ENCODE measurements around the gene PKNOX2. TPM values are rescaled to one million over a fixed set of nuclear protein-coding genes. Genes with fewer than 3 reads are reported as not detected.

Gene PKNOX2
- total and polyA plus RNA-seq, 10 donors, result 0.80 to 8.9 (median 3.5) TPM

DNA sequence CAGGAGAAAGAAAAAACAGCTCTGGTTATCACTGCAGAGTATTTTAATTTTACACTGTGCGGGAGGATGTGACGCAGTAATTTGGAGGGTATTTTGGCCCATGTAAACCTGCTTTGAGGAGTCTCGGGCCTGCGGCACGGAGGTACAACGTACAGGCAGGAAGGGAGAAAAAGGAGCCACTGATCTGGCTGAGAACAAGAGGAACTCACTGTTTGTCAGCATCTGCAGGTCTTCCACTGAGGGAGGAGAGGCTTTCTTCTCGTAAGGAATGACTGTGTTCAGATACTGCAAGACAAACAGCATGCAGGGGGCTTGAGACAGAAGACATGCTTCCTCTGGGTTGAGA, 287.5 kb downstream of the PKNOX2 start:
- peaks cover 0 to 6% (median 0%) of the 10 kb centered on the region in 6 donors for H3K36me3 ChIP-seq
- 87 to 95% (median 93%) methylated on average over 7 of the region's 7 CpGs for WGBS, 5 donors
- TF ChIP-seq POLR2AphosphoS5 (IDR thresholded peaks at IDR 0.05) (no peak), POLR2A (IDR thresholded peaks at IDR 0.05) (no peak)
- TF ChIP-seq, protein P1, sequence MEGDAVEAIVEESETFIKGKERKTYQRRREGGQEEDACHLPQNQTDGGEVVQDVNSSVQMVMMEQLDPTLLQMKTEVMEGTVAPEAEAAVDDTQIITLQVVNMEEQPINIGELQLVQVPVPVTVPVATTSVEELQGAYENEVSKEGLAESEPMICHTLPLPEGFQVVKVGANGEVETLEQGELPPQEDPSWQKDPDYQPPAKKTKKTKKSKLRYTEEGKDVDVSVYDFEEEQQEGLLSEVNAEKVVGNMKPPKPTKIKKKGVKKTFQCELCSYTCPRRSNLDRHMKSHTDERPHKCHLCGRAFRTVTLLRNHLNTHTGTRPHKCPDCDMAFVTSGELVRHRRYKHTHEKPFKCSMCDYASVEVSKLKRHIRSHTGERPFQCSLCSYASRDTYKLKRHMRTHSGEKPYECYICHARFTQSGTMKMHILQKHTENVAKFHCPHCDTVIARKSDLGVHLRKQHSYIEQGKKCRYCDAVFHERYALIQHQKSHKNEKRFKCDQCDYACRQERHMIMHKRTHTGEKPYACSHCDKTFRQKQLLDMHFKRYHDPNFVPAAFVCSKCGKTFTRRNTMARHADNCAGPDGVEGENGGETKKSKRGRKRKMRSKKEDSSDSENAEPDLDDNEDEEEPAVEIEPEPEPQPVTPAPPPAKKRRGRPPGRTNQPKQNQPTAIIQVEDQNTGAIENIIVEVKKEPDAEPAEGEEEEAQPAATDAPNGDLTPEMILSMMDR (IDR thresholded peaks at IDR 0.05 in 8 of 11, conservative IDR thresholded peaks at IDR 0.05 in 3 of 11), result no peak
- intact Hi-C loops (cut with DNase I; ENCODE audit: low total_unique reads), result no loop called here
- no peaks in the 10 kb centered on the region for H3K27me3 ChIP-seq (replicated peaks in 1 of 7)
- peaks cover 0 to 18% (median 13%) of the 10 kb centered on the region in 6 donors for H3K4me1 ChIP-seq
- no peak for DNase-seq
- no peaks in the 10 kb centered on the region for H3K9me3 ChIP-seq
- H3K27ac ChIP-seq, result peak overlapping the region in 5 of 8 donors; percentile 20 to 44 (median 29)
- H3K4me3 ChIP-seq, result no peak overlapping the region

DNA sequence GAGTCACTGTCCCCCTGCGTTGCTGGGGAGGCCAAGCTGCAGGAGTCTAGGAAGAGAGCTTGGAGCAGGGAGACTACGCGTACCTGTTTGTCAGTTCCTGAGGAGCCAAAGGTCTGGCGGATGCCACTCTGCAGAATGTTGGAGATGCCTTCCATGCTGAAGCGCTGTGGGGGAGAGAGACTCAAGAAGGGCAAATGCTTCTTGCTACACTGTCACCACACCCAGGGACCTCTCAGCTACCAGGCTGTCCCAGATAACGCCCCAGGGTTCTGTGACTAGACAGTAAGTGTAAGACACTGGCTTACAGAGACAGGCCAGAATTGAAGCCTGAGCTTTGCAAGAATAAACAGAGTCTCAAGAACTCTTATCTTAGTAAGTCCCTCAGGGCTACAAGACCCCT, 289.5 kb downstream of the PKNOX2 start:
- TF ChIP-seq POLR2A (IDR thresholded peaks at IDR 0.05) (no peak), POLR2AphosphoS5 (IDR thresholded peaks at IDR 0.05) (no peak)
- TF ChIP-seq, protein P1 (IDR thresholded peaks at IDR 0.05 in 8 of 11, conservative IDR thresholded peaks at IDR 0.05 in 3 of 11), result no peak
- Histone ChIP-seq H3K36me3 (no peaks in the 10 kb centered on the region), H3K27me3 (replicated peaks in 1 of 7) (no peaks in the 10 kb centered on the region), H3K4me1 (peaks cover 0 to 30% (median 19%) of the 10 kb centered on the region in 6 donors), H3K27ac (no peak overlapping the region), H3K4me3 (no peak overlapping the region), H3K9me3 (no peaks in the 10 kb centered on the region)
- 91 to 96% (median 94%) methylated on average over 6 of the region's 6 CpGs for WGBS, 5 donors
- intact Hi-C loops (cut with DNase I; ENCODE audit: low total_unique reads), result no loop called here
- DNase-seq, result no peak

DNA sequence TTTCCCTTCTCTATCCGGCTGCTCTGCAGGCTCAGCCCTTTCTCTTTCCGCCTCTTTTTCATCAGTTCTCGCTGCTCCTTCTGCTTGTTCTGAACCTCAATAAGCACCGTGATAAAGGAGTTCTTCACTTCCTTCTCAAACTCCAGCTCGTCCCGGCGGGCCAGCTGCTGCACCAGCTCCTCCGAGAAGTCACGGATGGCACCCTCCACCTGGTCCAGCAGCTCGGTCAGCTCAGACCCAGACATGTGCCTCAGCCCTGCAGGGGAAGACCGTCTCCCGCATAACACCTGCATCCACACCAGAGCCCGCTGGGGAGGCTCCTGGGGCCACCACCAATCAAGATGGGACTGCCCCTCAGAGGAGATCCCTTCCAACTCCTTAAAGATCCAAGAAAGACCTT, 291.3 kb downstream of the PKNOX2 start:
- no peaks in the 10 kb centered on the region for H3K36me3 ChIP-seq
- TF ChIP-seq, protein P1 (IDR thresholded peaks at IDR 0.05 in 8 of 11, conservative IDR thresholded peaks at IDR 0.05 in 3 of 11), result no peak
- TF ChIP-seq POLR2A (IDR thresholded peaks at IDR 0.05) (no peak), POLR2AphosphoS5 (IDR thresholded peaks at IDR 0.05) (no peak)
- intact Hi-C loops (cut with DNase I; ENCODE audit: low total_unique reads), result no loop called here
- peaks cover 0 to 30% (median 19%) of the 10 kb centered on the region in 6 donors for H3K4me1 ChIP-seq
- H3K9me3 ChIP-seq, result no peaks in the 10 kb centered on the region
- WGBS, 5 donors, result 81 to 92% (median 88%) methylated on average over 12 to 13 of the region's 13 CpGs
- H3K27ac ChIP-seq, result no peak overlapping the region
- H3K27me3 ChIP-seq (replicated peaks in 1 of 7), result no peaks in the 10 kb centered on the region
- DNase-seq, result no peak
- H3K4me3 ChIP-seq, result peak overlapping the region in 1 of 8 donors; percentile 21

DNA sequence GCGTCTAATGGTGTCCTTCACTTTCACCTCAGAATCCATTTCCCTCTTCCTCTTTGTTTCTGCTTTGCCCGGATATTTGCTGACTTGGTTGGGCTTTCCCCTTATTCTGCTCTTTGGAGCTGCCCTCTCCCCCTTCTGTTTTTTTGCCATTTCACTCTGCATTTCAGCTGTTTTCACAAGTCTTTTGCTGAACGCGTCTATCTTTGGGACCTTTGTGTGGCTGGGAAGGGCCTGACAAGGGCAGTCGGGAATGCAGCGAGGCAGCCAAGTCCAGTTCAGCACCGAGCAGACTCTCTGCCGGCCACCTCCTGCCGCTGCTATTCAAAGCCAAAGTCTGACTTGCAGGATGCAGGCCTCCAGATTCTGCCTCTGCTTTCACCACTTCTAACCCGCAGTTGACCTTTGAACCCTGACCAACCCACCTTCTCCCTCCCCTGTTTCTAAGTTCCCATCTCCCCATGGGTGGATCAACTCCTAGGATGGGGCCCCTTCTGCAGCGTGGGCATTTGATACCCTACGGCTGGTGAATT, 293.3 kb downstream of the PKNOX2 start:
- 55 to 73% (median 71%) methylated on average over 12 of the region's 12 CpGs for WGBS, 5 donors
- Histone ChIP-seq H3K4me3 (no peak overlapping the region), H3K36me3 (no peaks in the 10 kb centered on the region), H3K27me3 (replicated peaks in 1 of 7) (no peaks in the 10 kb centered on the region), H3K4me1 (peaks cover 0 to 12% (median 6%) of the 10 kb centered on the region in 6 donors), H3K9me3 (no peaks in the 10 kb centered on the region), H3K27ac (peak overlapping the region in 4 of 8 donors; percentile 29 to 56 (median 38))
- TF ChIP-seq POLR2A (IDR thresholded peaks at IDR 0.05) (no peak), POLR2AphosphoS5 (IDR thresholded peaks at IDR 0.05) (no peak)
- TF ChIP-seq, protein P1 (IDR thresholded peaks at IDR 0.05 in 8 of 11, conservative IDR thresholded peaks at IDR 0.05 in 3 of 11), result no peak
- no peak for DNase-seq
- intact Hi-C loops (cut with DNase I; ENCODE audit: low total_unique reads), result no loop called here
